GM12878 (cell line): Measurements from ENCODE around the gene ZDHHC22. TPM values are rescaled to one million over a fixed set of nuclear protein-coding genes. Genes with fewer than 3 reads are reported as not detected.

ENCODE experiments used
- ATAC-seq: fragments of 200-7000 bp; cut with Tn5 transposase; 3 replicates; pipeline ENCODE4 v1.9.1; 2020; ENCODE audit warnings: mild to moderate bottlenecking, moderate library complexity
- BruUV-seq: library from RNA; stranded (reverse); fragments of 400-500 nt; replicated peaks from 2 replicates; lab custom pipeline; 2021; lab: Mats Ljungman, UMichigan
- CTCF ChIA-PET: fragments of 300-600 bp; sonication (Branson Sonifier 250); formaldehyde crosslinking; extraction: SDS; loops from one replicate; lab custom pipeline; 2021; ENCODE audit warnings: inconsistent platforms; lab: Yijun Ruan, JAX
- POLR2A ChIA-PET: fragments of 350-600 bp; formaldehyde crosslinking; extraction: SDS; loops from one replicate; lab custom pipeline; 2021; ENCODE audit warnings: inconsistent platforms; lab: Charles Lee
- RAD21 ChIA-PET: fragments of 300-600 bp; sonication (Branson Sonifier 250); formaldehyde crosslinking; loops from one replicate; lab custom pipeline; 2023; ENCODE audit warnings: antibody characterized with exemption; ENCODE audit not compliant: unreplicated experiment; lab: Charles Lee
- SMC1A ChIA-PET: fragments of 300-600 bp; sonication (Branson Sonifier 250); formaldehyde crosslinking; loops from one replicate; lab custom pipeline; 2023; ENCODE audit not compliant: unreplicated experiment, uncharacterized antibody; lab: Charles Lee
- DNase-seq: peaks from one replicate; pipeline ENCODE4 v3.0.0-alpha.2; 2011; ENCODE audit warnings: low read depth, low spot score
- FAIRE-seq: peaks from 3 replicates; lab custom pipeline; 2011; peaks lifted over from hg19 to GRCh38; lab: Jason Lieb, UNC
- H2AFZ ChIP-seq: 2 replicates; pipeline ENCODE4 v1.6.0; 2011; ENCODE audit warnings: low read depth, low read length, control low read depth; ENCODE audit not compliant: control insufficient read depth
- H3K27ac ChIP-seq: 2 replicates; pipeline ENCODE4 v1.5.1; 2011; ENCODE audit warnings: control low read depth; ENCODE audit not compliant: control insufficient read depth, insufficient read depth
- H3K27me3 ChIP-seq, 2 experiments: replicated peaks in 1 of 2; 2 replicates each; pipeline versions ENCODE4 v1.6.0 to v1.6.1; 2011; ENCODE audit warnings: low read length in 1 of 2; ENCODE audit not compliant: control insufficient read depth in 2 of 2, insufficient read depth in 2 of 2
- H3K36me3 ChIP-seq, 2 experiments: 2 replicates each; pipeline ENCODE4 v1.5.1; 2011; ENCODE audit warnings: low read length in 1 of 2; ENCODE audit not compliant: control insufficient read depth in 2 of 2, insufficient read depth in 2 of 2
- H3K4me1 ChIP-seq: 2 replicates; pipeline ENCODE4 v1.6.1; 2011; ENCODE audit warnings: mild to moderate bottlenecking, low read length, moderate library complexity, mixed read lengths; ENCODE audit not compliant: control insufficient read depth, insufficient read depth
- H3K4me2 ChIP-seq: 2 replicates; pipeline ENCODE4 v1.6.0; 2011; ENCODE audit warnings: control low read depth; ENCODE audit not compliant: control insufficient read depth, insufficient read depth
- H3K4me3 ChIP-seq: fragments of 200-600 bp; sonication (generic); 2 replicates; pipeline ENCODE4 v1.5.1; 2016
- H3K79me2 ChIP-seq: 2 replicates; pipeline ENCODE4 v1.6.0; 2011; ENCODE audit warnings: low read length; ENCODE audit not compliant: control insufficient read depth, insufficient read depth
- H3K9ac ChIP-seq: 2 replicates; pipeline ENCODE4 v1.8.0; 2011; ENCODE audit warnings: low read length, control low read depth, mixed read lengths; ENCODE audit not compliant: control insufficient read depth, insufficient read depth
- H3K9me3 ChIP-seq: replicated peaks from 3 replicates; pipeline ENCODE4 v1.5.1; 2011; ENCODE audit warnings: mild to moderate bottlenecking, low read length; ENCODE audit not compliant: control insufficient read depth, insufficient read depth
- H4K20me1 ChIP-seq: 2 replicates; pipeline ENCODE4 v1.6.0; 2011; ENCODE audit not compliant: control insufficient read depth, insufficient read depth
- BACH1 ChIP-seq: fragments of 450-650 bp; IDR thresholded peaks from 2 replicates; pipeline ENCODE4 v1.6.1; 2017; ENCODE audit warnings: mild to moderate bottlenecking, borderline replicate concordance
- EGR1 ChIP-seq, 2 experiments: IDR thresholded peaks; 1 replicate in 1 of 2; 2 replicates in 1 of 2; pipeline ENCODE4 v1.6.1; 2011 to 2012; ENCODE audit warnings: low read depth in 2 of 2, low read length in 2 of 2, borderline replicate concordance in 1 of 2, mild to moderate bottlenecking in 1 of 2, moderate library complexity in 1 of 2
- IRF4 ChIP-seq: IDR thresholded peaks from 2 replicates; pipeline ENCODE4 v1.6.1; 2011; ENCODE audit warnings: low read depth, low read length
- KAT2A ChIP-seq: conservative IDR thresholded peaks from 2 replicates; pipeline ENCODE4 v1.6.1; 2011; ENCODE audit warnings: low read depth, low read length; ENCODE audit not compliant: control insufficient read depth
- MEF2B ChIP-seq: fragments of 450-650 bp; IDR thresholded peaks from 2 replicates; pipeline ENCODE4 v1.6.1; 2018; ENCODE audit warnings: mild to moderate bottlenecking, moderate library complexity; ENCODE audit not compliant: partially characterized antibody, poor library complexity, severe bottlenecking
- MXI1 ChIP-seq: fragments of 150-350 bp; IDR thresholded peaks from 2 replicates; pipeline ENCODE4 v1.6.1; 2011; ENCODE audit warnings: low read depth, mild to moderate bottlenecking, inconsistent platforms, low read length, improper control_type of control experiment
- NR2F1 ChIP-seq: fragments of 450-650 bp; conservative IDR thresholded peaks from 2 replicates; pipeline ENCODE4 v1.6.1; 2017; ENCODE audit warnings: mild to moderate bottlenecking
- SPI1 ChIP-seq: IDR thresholded peaks from 2 replicates; pipeline ENCODE4 v1.6.1; 2011; ENCODE audit warnings: low read depth, mild to moderate bottlenecking, low read length, moderate library complexity, borderline replicate concordance; ENCODE audit not compliant: insufficient read depth
- TCF12 ChIP-seq: IDR thresholded peaks from 2 replicates; pipeline ENCODE4 v1.6.1; 2011; ENCODE audit warnings: low read depth, mild to moderate bottlenecking, low read length
- ZNF217 ChIP-seq: fragments of 450-650 bp; IDR thresholded peaks from 2 replicates; pipeline ENCODE4 v1.6.1; 2017; ENCODE audit warnings: antibody characterized with exemption, mild to moderate bottlenecking
- WGBS: methylation state at CpG from one replicate; pipeline ENCODE4 v1.1.6; 2016; ENCODE audit warnings: low lambda C conversion rate; ENCODE audit not compliant: insufficient replicate concordance, insufficient coverage; ENCODE audit errors: missing lambda C conversion rate; 5-methylcytosine and 5-hydroxymethylcytosine counted together
- in situ Hi-C: fragments of 300-500 bp; cut with MboI; formaldehyde crosslinking; loops from 9 replicates; pipeline ENCODE4 v1.14.3; 2018; ENCODE audit warnings: mixed read lengths
- intact Hi-C: fragments of 100-400 bp; cut with micrococcal nuclease; formaldehyde crosslinking; loops from one replicate; pipeline ENCODE4 v1.14.2; 2022; ENCODE audit not compliant: unreplicated experiment
- polyA plus RNA-seq, 11 experiments: library from polyadenylated mRNA; depleted of rRNA in 4 of 11; unstranded in 6 of 11; stranded (reverse) in 5 of 11; fragments of >200 nt; fragmentation: Nextera tagmentation in 4 of 11; fragmentation: Illumina TruSeq in 1 of 11; extraction: Ambion mirVana in 4 of 11; extraction: Trizol in 1 of 11; gene quantifications; 1 replicate in 1 of 11; 2 replicates in 10 of 11; pipeline versions ENCODE4 v1.2.1 to v1.2.3, GENCODE V29; 2011 to 2016; ENCODE audit warnings: inconsistent platforms in 2 of 11, missing spikeins in 2 of 11, low read depth in 1 of 11
- total RNA-seq, 4 experiments: library from RNA; depleted of rRNA in 3 of 4; stranded (reverse); fragments of >200 nt in 3 of 4; fragmentation: Illumina TruSeq in 1 of 4; extraction: Trizol in 1 of 4; gene quantifications; 2 replicates each; pipeline versions ENCODE4 v1.2.1 to v1.2.3, GENCODE V29; 2013 to 2021
- TF ChIP-seq, protein P1 (sequence below): fragments of 450-650 bp; IDR thresholded peaks from 2 replicates; pipeline ENCODE4 v1.6.1; 2016; ENCODE audit warnings: mild to moderate bottlenecking
- TF ChIP-seq, protein P2 (sequence below): IDR thresholded peaks from 2 replicates; pipeline ENCODE4 v1.6.1; 2012; ENCODE audit warnings: improper control_type of control experiment, low read depth, low read length; ENCODE audit not compliant: insufficient replicate concordance
- TF ChIP-seq, protein P3 (sequence below): fragments of 450-650 bp; IDR thresholded peaks from 2 replicates; pipeline ENCODE4 v1.6.1; 2018; ENCODE audit warnings: mild to moderate bottlenecking, low read depth, moderate library complexity; ENCODE audit not compliant: partially characterized antibody

Gene ZDHHC22
- total and polyA plus RNA-seq, 10 of the 15 experiments (the other 5 are each of a cell fraction or from before 2014, with no cell fraction given) = 0.06 TPM; not detected in 9

DNA sequence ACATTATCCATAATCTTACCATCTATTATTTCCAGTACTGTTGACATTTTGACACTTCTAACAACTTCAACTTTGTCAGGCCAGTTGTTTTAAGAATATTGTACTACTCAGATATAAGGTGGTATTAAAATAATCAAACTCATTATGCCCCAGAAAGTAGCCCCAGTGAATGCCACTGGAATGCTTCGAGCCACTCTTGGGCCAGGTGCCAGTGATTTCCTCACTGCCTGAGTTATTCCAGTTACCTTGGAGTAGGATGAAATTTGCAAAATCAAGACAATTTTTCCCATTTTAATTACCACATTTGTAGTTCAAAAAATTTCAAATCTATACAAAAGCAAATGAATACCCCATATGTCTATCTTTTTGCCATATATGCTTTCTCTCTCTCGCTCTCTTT is 34.4 kb downstream of the ZDHHC22 start:
- WGBS = 95% methylated on average over 2 of the region's 2 CpGs
- BruUV-seq = no TSS peak
- no peak overlapping the region for H3K9ac ChIP-seq
- peaks cover 0 to 23% of the 10 kb centered on the region in 2 experiments; a peak in 3 of 4 replicates for H3K36me3 ChIP-seq
- no peak overlapping the region for H3K27ac ChIP-seq
- intact Hi-C loops = no loop called here
- ChIA-PET RAD21 (no interaction called here), CTCF (interaction anchor here (1.2 to 21.9 kb wide), 2 partner anchors 12 to 28 kb away, joined by 3 to 445 read pairs; no protein-coding TSS in a partner anchor), SMC1A (interaction anchor here (0.9 to 21.4 kb wide), 2 partner anchors 12 to 1294 kb away, joined by 3 to 428 read pairs; no protein-coding TSS in a partner anchor), POLR2A (interaction anchor here (0.7 to 1.0 kb wide), 2 partner anchors 9 to 26 kb away, joined by 3 read pairs; partner anchors contain the start of gene CIPC)
- H3K4me3 ChIP-seq = no peak overlapping the region
- ATAC-seq (no peak), DNase-seq (no peak), FAIRE-seq (no peak)
- H3K4me2 ChIP-seq = no peak overlapping the region
- H3K27me3 ChIP-seq = no peaks in the 10 kb centered on the region
- no peaks in the 10 kb centered on the region for H4K20me1 ChIP-seq
- H3K79me2 ChIP-seq = peaks cover 2% of the 10 kb centered on the region
- no peaks in the 10 kb centered on the region for H3K4me1 ChIP-seq
- H3K9me3 ChIP-seq = no peaks in the 10 kb centered on the region
- in situ Hi-C loops = no loop called here
- no peak overlapping the region for H2AFZ ChIP-seq
- TF ChIP-seq KAT2A (no peak), TCF12 (no peak), SPI1 (no peak), ZNF217 (no peak), BACH1 (no peak), MXI1 (no peak), NR2F1 (no peak), EGR1 (IDR thresholded peaks at IDR 0.05; ENCODE audit: borderline replicate concordance in 1 of 2, low read depth in 2 of 2, low read length in 2 of 2) (no peak), MEF2B (no peak), IRF4 (no peak)
- TF ChIP-seq, protein P1, sequence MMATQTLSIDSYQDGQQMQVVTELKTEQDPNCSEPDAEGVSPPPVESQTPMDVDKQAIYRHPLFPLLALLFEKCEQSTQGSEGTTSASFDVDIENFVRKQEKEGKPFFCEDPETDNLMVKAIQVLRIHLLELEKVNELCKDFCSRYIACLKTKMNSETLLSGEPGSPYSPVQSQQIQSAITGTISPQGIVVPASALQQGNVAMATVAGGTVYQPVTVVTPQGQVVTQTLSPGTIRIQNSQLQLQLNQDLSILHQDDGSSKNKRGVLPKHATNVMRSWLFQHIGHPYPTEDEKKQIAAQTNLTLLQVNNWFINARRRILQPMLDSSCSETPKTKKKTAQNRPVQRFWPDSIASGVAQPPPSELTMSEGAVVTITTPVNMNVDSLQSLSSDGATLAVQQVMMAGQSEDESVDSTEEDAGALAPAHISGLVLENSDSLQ = no peak
- TF ChIP-seq, protein P2, sequence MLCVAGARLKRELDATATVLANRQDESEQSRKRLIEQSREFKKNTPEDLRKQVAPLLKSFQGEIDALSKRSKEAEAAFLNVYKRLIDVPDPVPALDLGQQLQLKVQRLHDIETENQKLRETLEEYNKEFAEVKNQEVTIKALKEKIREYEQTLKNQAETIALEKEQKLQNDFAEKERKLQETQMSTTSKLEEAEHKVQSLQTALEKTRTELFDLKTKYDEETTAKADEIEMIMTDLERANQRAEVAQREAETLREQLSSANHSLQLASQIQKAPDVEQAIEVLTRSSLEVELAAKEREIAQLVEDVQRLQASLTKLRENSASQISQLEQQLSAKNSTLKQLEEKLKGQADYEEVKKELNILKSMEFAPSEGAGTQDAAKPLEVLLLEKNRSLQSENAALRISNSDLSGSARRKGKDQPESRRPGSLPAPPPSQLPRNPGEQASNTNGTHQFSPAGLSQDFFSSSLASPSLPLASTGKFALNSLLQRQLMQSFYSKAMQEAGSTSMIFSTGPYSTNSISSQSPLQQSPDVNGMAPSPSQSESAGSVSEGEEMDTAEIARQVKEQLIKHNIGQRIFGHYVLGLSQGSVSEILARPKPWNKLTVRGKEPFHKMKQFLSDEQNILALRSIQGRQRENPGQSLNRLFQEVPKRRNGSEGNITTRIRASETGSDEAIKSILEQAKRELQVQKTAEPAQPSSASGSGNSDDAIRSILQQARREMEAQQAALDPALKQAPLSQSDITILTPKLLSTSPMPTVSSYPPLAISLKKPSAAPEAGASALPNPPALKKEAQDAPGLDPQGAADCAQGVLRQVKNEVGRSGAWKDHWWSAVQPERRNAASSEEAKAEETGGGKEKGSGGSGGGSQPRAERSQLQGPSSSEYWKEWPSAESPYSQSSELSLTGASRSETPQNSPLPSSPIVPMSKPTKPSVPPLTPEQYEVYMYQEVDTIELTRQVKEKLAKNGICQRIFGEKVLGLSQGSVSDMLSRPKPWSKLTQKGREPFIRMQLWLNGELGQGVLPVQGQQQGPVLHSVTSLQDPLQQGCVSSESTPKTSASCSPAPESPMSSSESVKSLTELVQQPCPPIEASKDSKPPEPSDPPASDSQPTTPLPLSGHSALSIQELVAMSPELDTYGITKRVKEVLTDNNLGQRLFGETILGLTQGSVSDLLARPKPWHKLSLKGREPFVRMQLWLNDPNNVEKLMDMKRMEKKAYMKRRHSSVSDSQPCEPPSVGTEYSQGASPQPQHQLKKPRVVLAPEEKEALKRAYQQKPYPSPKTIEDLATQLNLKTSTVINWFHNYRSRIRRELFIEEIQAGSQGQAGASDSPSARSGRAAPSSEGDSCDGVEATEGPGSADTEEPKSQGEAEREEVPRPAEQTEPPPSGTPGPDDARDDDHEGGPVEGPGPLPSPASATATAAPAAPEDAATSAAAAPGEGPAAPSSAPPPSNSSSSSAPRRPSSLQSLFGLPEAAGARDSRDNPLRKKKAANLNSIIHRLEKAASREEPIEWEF = no peak
- TF ChIP-seq, protein P3, sequence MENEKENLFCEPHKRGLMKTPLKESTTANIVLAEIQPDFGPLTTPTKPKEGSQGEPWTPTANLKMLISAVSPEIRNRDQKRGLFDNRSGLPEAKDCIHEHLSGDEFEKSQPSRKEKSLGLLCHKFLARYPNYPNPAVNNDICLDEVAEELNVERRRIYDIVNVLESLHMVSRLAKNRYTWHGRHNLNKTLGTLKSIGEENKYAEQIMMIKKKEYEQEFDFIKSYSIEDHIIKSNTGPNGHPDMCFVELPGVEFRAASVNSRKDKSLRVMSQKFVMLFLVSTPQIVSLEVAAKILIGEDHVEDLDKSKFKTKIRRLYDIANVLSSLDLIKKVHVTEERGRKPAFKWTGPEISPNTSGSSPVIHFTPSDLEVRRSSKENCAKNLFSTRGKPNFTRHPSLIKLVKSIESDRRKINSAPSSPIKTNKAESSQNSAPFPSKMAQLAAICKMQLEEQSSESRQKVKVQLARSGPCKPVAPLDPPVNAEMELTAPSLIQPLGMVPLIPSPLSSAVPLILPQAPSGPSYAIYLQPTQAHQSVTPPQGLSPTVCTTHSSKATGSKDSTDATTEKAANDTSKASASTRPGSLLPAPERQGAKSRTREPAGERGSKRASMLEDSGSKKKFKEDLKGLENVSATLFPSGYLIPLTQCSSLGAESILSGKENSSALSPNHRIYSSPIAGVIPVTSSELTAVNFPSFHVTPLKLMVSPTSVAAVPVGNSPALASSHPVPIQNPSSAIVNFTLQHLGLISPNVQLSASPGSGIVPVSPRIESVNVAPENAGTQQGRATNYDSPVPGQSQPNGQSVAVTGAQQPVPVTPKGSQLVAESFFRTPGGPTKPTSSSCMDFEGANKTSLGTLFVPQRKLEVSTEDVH = no peak
